Effector CD8-positive, alpha-beta T cell (primary cell): ENCODE results near the gene FBXL17.

ENCODE experiments used
- DNase-seq: peaks from one replicate; lab custom pipeline; 2025; lab: John Stamatoyannopoulos, UW

Gene FBXL17

DNA sequence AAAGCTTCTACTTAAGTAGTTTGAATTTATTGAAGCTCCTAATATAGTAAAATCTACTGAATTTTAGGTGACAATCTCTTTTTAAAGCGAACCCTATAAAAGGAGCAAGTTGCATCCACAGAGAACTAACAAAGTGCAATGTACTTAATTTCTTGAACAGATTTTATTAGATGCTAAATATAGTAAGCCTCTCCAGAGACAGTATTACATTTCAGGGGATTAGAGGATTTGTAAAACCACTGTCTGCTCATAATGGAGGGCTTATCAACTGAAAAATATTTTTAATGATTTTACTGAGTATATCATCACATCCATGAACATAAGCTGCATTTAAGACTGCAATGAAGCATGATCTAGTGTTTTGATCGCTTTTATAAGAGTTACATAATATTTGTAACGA is 481.2 kb downstream of the FBXL17 start:
- DNase-seq: no peak

DNA sequence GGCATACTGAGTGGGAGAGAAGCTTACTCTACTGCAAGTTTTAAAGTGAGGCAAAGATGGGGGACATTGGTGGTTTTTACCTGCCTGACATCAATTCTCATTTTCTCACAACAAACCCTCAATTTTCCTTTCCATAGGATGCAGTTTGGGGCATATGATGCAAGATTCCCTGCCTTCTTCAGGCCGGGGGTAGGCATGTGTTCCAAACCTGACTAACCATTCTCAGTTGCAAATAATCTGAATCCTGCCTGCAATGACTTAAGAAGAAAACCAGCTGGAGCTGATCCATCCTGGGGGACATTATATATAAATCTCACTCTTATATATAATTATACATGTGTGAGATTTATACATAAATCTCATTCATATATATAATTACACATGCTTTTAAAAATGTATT is 487.5 kb downstream of the FBXL17 start:
- no peak for DNase-seq

DNA sequence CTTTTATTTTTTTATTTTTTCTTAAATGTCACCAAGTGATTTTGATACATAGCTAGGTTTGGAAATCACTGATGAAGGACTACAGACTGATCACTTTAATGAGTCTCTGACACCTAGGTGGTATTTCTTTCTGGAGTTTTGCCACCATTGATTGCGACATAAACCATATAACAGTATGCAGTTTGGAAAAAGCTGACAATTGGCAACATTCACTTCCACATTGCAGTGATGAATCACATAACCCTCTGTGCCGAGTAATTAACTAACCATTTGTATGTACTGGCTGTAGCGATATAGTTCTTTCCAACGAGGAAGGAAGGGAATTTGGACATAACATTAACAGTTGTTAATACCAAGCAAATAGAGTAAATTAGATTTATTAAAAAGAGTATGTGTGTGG is 488.3 kb downstream of the FBXL17 start:
- no peak for DNase-seq

- DNase-seq: no peak
Observed at GRCh38 chr5:107889387-107889786, 492.5 kb downstream of the FBXL17 start.

- DNase-seq: no peak
Observed at GRCh38 chr5:107888541-107888940, 493.4 kb downstream of the FBXL17 start.

DNA sequence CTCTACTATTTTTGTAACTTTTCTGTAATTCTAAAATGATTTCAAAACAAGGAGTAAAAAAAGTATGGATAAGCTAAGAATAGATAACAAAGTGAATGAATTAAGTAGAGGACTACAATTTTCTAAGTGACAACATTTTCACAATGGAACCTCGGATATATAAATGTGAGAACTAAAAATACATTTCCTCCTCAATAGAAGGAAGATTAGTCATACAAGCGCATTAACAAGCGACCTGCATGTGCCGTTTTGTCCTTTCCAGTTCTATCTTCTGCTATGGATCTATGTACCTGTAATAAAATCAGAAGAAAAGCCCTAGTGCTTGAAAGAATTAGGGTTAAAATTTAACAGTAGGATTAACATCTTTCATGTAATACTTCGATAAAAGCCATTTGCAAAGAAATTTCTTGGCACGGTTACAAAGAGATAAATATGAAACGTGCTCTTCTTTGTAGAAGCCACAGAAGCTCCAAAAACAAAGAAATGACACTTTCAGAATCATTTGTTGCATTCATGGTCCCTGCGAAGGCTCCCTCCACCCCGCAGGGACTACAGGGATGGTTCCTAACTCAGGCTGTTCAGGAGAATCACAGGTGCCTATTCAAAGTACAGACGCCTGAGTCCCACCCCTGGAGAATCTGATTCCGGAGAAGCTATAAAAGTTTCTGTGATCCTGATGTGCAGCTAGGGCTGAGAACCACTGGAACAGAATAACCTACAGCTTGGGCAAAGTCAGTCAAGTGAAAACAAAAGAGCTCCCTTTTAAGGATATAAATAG is 494.5 kb downstream of the FBXL17 start:
- DNase-seq: no peak

DNA sequence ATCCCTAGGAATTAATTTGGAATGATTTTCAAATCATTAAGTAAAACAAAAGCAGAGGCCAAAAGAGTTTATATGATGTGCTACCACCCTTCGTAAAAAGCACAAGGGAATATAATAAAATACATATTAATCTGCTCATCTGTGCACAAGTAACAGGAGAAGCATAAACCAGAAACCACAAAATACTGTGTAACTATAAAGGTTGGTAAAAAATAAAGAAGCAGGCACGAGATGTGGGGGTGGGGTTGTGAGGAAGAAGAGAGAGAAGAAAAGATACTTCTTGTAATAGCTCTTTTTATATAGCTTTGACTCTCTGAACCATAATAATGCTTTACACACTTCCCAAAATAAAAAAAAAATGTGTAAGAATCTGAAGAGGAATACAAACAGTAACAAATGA is 496.3 kb downstream of the FBXL17 start:
- no peak for DNase-seq

DNA sequence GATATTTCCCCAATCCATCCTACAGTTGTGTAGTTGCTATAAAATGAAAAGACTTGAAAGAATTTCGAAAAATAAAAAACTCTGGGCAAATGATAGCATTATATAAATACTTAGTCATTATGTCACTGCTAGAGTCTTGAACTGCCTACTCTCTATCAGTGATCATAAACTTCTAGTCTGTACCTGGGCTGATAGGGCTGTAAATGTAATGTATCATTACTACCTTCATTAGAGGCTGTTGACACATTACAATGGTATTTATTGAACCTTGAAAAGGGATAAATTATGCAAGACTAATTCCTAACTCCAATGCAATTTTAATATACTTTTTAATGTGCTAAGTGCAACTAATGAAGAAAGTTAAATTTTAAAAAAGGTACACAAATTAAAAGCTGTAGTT is 497.0 kb downstream of the FBXL17 start:
- no peak for DNase-seq

DNA sequence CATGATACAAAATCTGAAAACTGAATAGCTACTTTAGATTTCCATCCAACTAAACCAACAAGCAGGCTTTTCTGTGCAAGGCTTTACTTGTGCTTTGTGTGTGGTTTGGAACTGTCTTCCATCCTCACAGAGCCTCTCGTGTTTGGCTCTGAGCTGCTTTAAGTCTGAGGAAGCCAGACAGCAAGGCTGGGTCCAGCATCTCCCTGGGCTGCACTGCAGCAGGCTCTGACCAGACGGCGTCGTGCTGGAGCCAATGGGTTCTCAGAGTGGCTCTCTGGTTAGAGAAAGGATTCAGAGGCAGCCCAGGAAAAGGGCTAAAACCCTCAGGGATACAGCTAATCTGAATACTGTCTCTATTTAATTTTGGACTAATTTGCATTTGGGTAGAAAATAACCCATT is 503.2 kb downstream of the FBXL17 start:
- no peak for DNase-seq

DNA sequence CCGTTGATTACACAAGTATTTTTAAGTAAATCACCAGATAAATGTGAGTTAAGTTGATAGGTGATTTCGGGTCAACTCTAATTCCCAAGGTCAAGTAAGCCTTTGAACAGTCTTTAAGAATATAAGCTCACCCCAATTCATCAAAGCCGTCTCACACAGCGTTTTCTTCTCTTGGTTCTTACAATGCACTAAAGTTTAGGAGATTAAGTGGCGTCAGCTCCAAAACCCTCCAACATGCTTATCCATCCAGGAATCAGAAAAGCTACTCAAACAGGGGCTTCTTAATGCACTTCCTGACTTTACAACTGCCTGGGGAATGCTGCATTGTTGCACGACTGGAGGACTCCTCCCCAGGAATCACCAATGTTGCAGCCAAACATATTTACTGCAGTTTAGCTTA is 505.0 kb downstream of the FBXL17 start:
- no peak for DNase-seq

DNA sequence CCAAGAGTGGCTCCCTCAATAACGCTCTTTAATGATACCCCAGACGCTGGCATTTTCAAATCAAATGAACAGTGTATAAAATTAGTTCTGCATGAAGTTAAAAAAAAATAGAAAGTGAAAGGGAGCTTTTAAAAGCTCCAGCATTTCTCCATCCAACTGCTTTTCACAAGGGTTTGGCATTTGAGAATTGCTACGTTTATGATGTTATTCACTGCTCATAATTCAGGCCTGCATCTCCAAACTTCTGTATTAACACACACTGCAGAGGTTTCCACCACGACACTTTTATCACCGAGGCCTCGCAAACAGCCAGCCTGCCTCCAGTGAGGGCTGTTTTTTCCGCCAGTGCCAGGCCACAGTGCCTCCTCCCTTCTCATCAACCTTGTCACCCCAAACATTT is 505.6 kb downstream of the FBXL17 start:
- no peak for DNase-seq

DNA sequence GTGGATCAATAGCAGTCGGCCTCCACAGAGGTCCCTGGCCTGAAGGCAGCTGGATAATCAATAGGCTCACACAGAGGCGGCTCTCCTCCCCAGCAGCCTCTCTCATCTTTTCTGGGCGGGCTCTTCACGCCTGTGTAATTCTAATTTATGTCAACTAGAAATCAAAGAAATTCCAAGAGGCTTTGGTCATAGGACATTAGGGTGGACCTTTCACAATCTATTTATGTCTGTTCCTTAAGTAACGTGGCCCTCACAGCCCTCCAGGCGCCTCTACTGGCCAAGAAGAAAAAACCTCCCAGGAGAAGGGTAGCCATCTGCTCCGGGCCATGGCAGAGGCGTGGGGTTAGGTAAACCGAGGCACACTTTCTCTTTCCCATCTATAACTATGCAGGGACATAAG is 506.1 kb downstream of the FBXL17 start:
- no peak for DNase-seq

- no peak for DNase-seq
Observed at GRCh38 chr5:107874795-107875194, 507.1 kb downstream of the FBXL17 start.

DNA sequence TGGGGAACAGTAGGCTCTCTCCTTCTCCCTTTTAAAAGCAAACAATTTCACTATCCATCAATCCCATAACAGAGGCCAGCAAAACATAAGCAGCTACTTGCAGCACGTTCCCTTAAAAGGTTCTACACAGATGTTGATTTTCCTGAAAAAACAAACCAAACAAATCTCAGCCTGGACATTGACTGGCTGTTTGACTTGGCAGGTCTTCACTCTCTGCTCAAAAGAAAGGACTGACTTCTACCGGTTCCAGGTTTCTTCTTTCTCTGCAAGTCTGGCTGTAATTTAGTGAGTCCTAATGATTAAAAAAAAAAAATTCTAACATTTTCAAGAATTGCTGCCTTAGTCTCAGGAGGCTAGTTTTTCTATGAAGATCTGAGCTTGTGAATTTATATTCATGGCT is 508.0 kb downstream of the FBXL17 start:
- DNase-seq: no peak

- DNase-seq: no peak
Observed at GRCh38 chr5:107871023-107871422, 510.9 kb downstream of the FBXL17 start.

DNA sequence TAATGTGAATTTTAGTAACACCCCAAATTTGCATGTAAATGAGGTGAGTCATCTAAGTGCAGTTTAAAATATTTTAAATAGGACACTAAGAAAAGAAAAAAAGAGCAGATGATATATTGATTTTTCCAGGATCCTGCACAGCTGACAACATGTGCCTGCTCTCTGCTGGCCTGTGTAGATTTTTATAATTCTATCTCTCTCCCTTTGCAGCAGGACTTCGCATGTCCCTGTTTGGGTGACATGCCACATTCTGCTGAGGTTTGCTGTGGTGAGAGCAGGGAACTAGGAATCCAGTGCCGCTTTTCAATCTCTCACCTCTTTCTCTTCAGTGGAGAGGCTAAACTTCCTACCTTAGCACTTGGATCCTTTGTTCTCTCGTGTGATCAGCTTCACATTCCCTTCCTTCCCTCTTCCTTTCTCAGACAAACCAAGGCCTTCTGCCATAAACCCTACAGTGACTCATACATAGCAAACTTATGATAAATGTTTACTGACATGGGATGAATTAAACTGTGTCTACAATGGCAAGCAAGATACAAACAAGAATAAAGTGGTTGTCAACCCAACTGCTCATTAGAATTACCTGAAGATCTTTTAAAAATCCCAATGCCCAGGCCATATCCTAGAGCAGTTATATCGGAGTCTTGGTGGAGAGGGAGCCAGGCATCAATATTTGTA is 512.3 kb downstream of the FBXL17 start:
- no peak for DNase-seq

- DNase-seq: no peak
Observed at GRCh38 chr5:107868650-107869409, 513.1 kb downstream of the FBXL17 start.

- no peak for DNase-seq
Observed at GRCh38 chr5:107867266-107867665, 514.6 kb downstream of the FBXL17 start.

DNA sequence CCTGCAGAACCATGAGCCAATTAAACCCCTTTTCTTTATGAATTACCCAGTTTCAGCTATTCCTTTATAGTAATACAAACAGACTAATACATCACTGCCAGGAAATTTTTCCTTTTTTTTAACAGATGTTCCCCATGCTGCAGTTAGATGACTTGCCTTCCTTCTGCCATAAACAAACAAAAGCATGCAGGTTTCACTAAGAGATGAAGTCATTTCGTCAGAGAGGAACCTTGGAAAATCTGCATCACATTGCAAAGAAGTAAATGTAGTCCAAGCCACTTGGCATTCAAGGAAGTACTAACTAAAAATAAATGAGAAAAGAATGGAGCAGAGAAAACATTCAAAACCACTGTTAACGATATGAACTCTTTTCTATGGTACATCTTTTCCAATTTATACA is 517.1 kb downstream of the FBXL17 start:
- no peak for DNase-seq

DNA sequence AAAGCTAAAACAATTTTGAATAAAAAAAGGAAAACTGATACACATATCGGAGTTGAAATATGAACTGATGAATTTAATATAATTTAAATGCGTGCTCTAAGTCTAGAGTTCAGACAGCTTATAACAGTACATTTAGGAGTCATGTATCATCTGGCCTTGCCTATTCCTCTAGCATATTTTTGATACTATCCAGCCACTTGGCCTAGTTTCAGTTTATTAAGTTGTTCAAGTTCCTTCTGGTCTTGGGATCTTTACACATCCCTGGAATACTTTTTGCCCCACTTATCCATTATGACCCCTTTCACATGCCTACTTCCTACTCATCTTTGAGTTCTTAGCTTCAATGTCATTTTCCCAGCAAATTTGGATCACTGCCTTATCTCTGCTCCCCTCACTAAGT is 518.8 kb downstream of the FBXL17 start:
- DNase-seq: no peak

- DNase-seq: no peak
Observed at GRCh38 chr5:107861565-107861964, 520.3 kb downstream of the FBXL17 start.

DNA sequence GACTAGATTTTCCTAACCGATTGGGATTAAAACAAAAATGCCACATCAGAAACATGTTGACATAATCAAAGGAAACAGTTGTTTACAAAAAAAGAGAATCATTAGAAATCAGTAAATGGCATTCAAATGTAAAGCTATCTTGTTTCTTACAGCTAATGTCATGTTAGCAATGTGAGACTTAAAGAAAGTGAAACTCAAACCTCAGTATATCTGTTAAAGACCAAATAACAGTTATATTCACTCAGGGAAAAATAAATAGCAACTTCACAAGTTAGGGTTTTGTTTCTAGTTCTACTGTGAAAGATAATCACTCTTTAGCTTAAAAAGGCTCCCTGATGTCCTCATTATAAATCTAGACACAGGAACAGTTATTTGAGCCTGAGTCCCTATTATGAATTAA is 521.9 kb downstream of the FBXL17 start:
- no peak for DNase-seq

GRCh38 chr5:107858788-107859187 is 523.1 kb downstream of the FBXL17 start:
- DNase-seq: no peak
